Neural cell (in vitro differentiated cells): ENCODE measurements around the gene MICU1.
"Not testable (repeated sequence)": the region's sequence is repeated elsewhere in the genome, so short reads cannot be mapped to it uniquely, and the experiment has no call there.

ENCODE experiments used
- CTCF ChIP-seq: fragments of 450-650 bp; IDR thresholded peaks from 2 replicates; pipeline ENCODE4 v1.5.1; 2014; ENCODE audit warnings: antibody characterized with exemption, mild to moderate bottlenecking, moderate library complexity; ENCODE audit not compliant: poor library complexity, severe bottlenecking
- EP300 ChIP-seq: fragments of 450-650 bp; conservative IDR thresholded peaks from 2 replicates; pipeline ENCODE4 v1.6.1; 2014; ENCODE audit warnings: antibody characterized with exemption, mild to moderate bottlenecking, moderate library complexity; ENCODE audit not compliant: poor library complexity, severe bottlenecking
- EZH2 ChIP-seq: fragments of 200-600, 300-800 bp; shearing (Covaris generic), sonication (generic); IDR thresholded peaks from 2 replicates; pipeline ENCODE4 v1.6.1; 2014; ENCODE audit warnings: antibody characterized with exemption, low read length, borderline replicate concordance, mild to moderate bottlenecking; ENCODE audit not compliant: insufficient read depth, poor library complexity, severe bottlenecking
- MXI1 ChIP-seq: fragments of 450-650 bp; conservative IDR thresholded peaks from 2 replicates; pipeline ENCODE4 v1.6.1; 2014; ENCODE audit warnings: antibody characterized with exemption, mild to moderate bottlenecking; ENCODE audit not compliant: poor library complexity, severe bottlenecking
- POLR2AphosphoS5 ChIP-seq: IDR thresholded peaks from 2 replicates; pipeline ENCODE4 v1.6.1; 2012
- RAD21 ChIP-seq: fragments of 450-650 bp; conservative IDR thresholded peaks from 2 replicates; pipeline ENCODE4 v1.6.1; 2014; ENCODE audit warnings: antibody characterized with exemption, mild to moderate bottlenecking, moderate library complexity
- REST ChIP-seq: IDR thresholded peaks from 2 replicates; pipeline ENCODE4 v1.6.1; 2012; ENCODE audit warnings: borderline replicate concordance
- SMC3 ChIP-seq: fragments of 450-650 bp; conservative IDR thresholded peaks from 2 replicates; pipeline ENCODE4 v1.6.1; 2014; ENCODE audit warnings: antibody characterized with exemption, mild to moderate bottlenecking, moderate library complexity; ENCODE audit not compliant: poor library complexity
- TAF1 ChIP-seq: IDR thresholded peaks from 2 replicates; pipeline ENCODE4 v1.6.1; 2012; ENCODE audit warnings: low read depth

GRCh38 chr10:72326665-72327603, 298.9 kb downstream of the MICU1 start:
- not testable (repeated sequence) for TF ChIP-seq SMC3, CTCF, POLR2AphosphoS5, RAD21, MXI1, EP300, REST, EZH2, TAF1
